ENCODE data around the gene ACP2. TPM values are rescaled to one million over a fixed set of nuclear protein-coding genes. Genes with fewer than 3 reads are reported as not detected.

The ACP2 gene
- total RNA-seq, 1 donor, result 32.2 TPM

GRCh38 chr11:47280860-47281259 is 32.2 kb upstream of the ACP2 start:
- DNase-seq (ENCODE audit: insufficient read length, low spot score, missing footprints), result no peak
- Histone ChIP-seq H3K36me3 (ENCODE audit: insufficient read depth, low read length) (peaks cover 80% of the 10 kb centered on the region), H3K4me3 (ENCODE audit: insufficient read depth, low read length) (no peak overlapping the region)

DNA sequence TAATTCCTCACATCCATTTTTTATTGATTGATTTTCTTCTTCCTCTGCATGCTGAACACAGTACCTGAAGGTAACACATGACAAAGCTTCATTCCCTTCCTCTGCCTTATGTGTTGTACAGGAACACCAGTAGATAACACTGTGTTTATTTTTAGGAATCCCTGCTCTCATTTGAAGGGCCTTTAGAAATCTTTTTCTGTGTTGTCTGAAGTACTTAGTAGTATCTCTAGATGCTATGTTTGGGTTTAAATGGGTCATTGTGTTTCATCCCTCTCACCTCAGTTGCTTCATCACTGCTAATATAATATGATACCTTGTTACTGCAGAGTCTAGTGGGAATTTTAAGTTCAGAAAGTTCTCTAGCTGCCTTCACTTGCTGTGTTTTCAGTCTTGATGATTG is 31.5 kb upstream of the ACP2 start:
- H4K20me1 ChIP-seq (ENCODE audit: insufficient read depth, low read length), result peaks cover 3% of the 10 kb centered on the region
- no peak for TF ChIP-seq CTCF (IDR thresholded peaks at IDR 0.05; ENCODE audit: extremely low read depth, low read depth, low read length)
- peaks cover 7% of the 10 kb centered on the region for H3K79me2 ChIP-seq (ENCODE audit: insufficient read depth, low read length)
- no peak overlapping the region for H3K4me3 ChIP-seq (ENCODE audit: insufficient read depth, low read length)
- H2AFZ ChIP-seq (ENCODE audit: low read length), result no peak overlapping the region
- H3K4me2 ChIP-seq (ENCODE audit: insufficient read depth, low read length), result no peak overlapping the region
- H3K27ac ChIP-seq (ENCODE audit: low read depth, low read length), result no peak overlapping the region
- peaks cover 80% of the 10 kb centered on the region for H3K36me3 ChIP-seq (ENCODE audit: insufficient read depth, low read length)
- no peaks in the 10 kb centered on the region for H3K9me3 ChIP-seq (ENCODE audit: low read depth, low read length)
- no peaks in the 10 kb centered on the region for H3K4me1 ChIP-seq (ENCODE audit: insufficient read depth, low read length)
- no peaks in the 10 kb centered on the region for H3K27me3 ChIP-seq (ENCODE audit: insufficient read depth, low read length)
- DNase-seq (ENCODE audit: insufficient read length, low spot score, missing footprints), result no peak

More at GRCh38 chr11:47280860-47281259, 32.2 kb upstream of the ACP2 start:
- Histone ChIP-seq H2AFZ (ENCODE audit: low read length) (no peak overlapping the region), H3K27ac (ENCODE audit: low read depth, low read length) (no peak overlapping the region), H4K20me1 (ENCODE audit: insufficient read depth, low read length) (no peaks in the 10 kb centered on the region), H3K4me2 (ENCODE audit: insufficient read depth, low read length) (no peak overlapping the region), H3K27me3 (ENCODE audit: insufficient read depth, low read length) (no peaks in the 10 kb centered on the region), H3K9me3 (ENCODE audit: low read depth, low read length) (no peaks in the 10 kb centered on the region), H3K79me2 (ENCODE audit: insufficient read depth, low read length) (peaks cover 2% of the 10 kb centered on the region), H3K4me1 (ENCODE audit: insufficient read depth, low read length) (no peaks in the 10 kb centered on the region)
- no peak for TF ChIP-seq CTCF (IDR thresholded peaks at IDR 0.05; ENCODE audit: extremely low read depth, low read depth, low read length)

DNA sequence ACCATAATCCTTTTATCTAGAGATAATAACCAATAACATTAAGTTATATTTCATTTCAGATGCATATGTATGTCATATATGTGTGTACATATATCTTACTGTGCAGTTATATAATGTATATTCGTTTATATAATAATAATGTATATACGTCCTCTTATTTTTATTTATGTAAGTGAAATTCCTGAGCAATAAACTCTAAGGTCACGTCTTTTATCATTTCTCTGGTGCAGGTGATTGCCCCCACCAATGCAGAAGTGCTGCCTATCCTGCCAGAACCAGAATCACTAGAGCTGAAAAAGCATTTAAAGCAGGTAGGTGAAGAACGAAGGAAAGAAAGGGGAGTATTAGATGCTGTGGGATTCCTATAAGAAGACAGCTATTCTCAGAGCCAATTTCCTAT is 30.2 kb upstream of the ACP2 start:
- Histone ChIP-seq H3K4me1 (ENCODE audit: insufficient read depth, low read length) (no peaks in the 10 kb centered on the region), H4K20me1 (ENCODE audit: insufficient read depth, low read length) (peaks cover 13% of the 10 kb centered on the region), H3K36me3 (ENCODE audit: insufficient read depth, low read length) (peaks cover 75% of the 10 kb centered on the region)

GRCh38 chr11:47278058-47278457 is 29.4 kb upstream of the ACP2 start:
- Histone ChIP-seq H3K79me2 (ENCODE audit: insufficient read depth, low read length) (peaks cover 25% of the 10 kb centered on the region), H3K27ac (ENCODE audit: low read depth, low read length) (no peak overlapping the region), H3K36me3 (ENCODE audit: insufficient read depth, low read length) (peaks cover 74% of the 10 kb centered on the region), H3K27me3 (ENCODE audit: insufficient read depth, low read length) (no peaks in the 10 kb centered on the region), H4K20me1 (ENCODE audit: insufficient read depth, low read length) (peaks cover 19% of the 10 kb centered on the region), H3K4me3 (ENCODE audit: insufficient read depth, low read length) (no peak overlapping the region), H3K9me3 (ENCODE audit: low read depth, low read length) (no peaks in the 10 kb centered on the region), H2AFZ (ENCODE audit: low read length) (no peak overlapping the region), H3K4me2 (ENCODE audit: insufficient read depth, low read length) (no peak overlapping the region), H3K4me1 (ENCODE audit: insufficient read depth, low read length) (no peaks in the 10 kb centered on the region)
- no peak for TF ChIP-seq CTCF (IDR thresholded peaks at IDR 0.05; ENCODE audit: extremely low read depth, low read depth, low read length)
- DNase-seq (ENCODE audit: insufficient read length, low spot score, missing footprints), result no peak

More for the DNA sequence above, 30.2 kb upstream of the ACP2 start:
- no peak for DNase-seq (ENCODE audit: insufficient read length, low spot score, missing footprints)
- TF ChIP-seq CTCF (IDR thresholded peaks at IDR 0.05; ENCODE audit: extremely low read depth, low read depth, low read length), result no peak
- Histone ChIP-seq H3K27ac (ENCODE audit: low read depth, low read length) (no peak overlapping the region), H3K27me3 (ENCODE audit: insufficient read depth, low read length) (no peaks in the 10 kb centered on the region), H3K9me3 (ENCODE audit: low read depth, low read length) (no peaks in the 10 kb centered on the region), H3K79me2 (ENCODE audit: insufficient read depth, low read length) (peaks cover 19% of the 10 kb centered on the region), H2AFZ (ENCODE audit: low read length) (no peak overlapping the region), H3K4me3 (ENCODE audit: insufficient read depth, low read length) (no peak overlapping the region), H3K4me2 (ENCODE audit: insufficient read depth, low read length) (no peak overlapping the region)

Measured in osteoblast (primary cell).